NK-92 (cell line): ENCODE data around the gene PIK3CD.
"Not testable (repeated sequence)": the region's sequence is repeated elsewhere in the genome, so short reads cannot be mapped to it uniquely, and the experiment has no call there.

Experiments used
- DNase-seq: peaks from one replicate; lab custom pipeline; 2025; ENCODE audit not compliant: unreplicated experiment; lab: John Stamatoyannopoulos, UW

The PIK3CD gene

DNA sequence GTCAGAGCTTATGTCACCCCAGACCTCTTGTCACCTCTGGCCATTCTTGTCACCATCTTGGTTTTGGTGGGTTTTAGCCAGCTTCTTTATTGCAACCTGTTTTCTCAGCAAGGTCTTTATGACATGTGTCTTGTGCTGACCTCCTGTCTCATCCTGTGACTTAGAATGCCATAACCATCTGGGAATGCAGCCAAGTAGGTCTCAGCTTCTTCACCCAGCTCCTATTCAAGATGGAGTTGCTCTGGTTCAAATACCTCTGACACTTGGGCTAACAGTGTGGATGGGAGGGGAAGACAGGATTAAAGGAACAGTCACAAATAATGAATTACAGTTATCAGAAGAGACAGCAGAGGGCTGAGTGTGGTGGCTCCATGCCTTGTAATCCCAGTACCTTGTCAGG lies 30.5 kb upstream of the PIK3CD start:
- DNase-seq = no peak

DNA sequence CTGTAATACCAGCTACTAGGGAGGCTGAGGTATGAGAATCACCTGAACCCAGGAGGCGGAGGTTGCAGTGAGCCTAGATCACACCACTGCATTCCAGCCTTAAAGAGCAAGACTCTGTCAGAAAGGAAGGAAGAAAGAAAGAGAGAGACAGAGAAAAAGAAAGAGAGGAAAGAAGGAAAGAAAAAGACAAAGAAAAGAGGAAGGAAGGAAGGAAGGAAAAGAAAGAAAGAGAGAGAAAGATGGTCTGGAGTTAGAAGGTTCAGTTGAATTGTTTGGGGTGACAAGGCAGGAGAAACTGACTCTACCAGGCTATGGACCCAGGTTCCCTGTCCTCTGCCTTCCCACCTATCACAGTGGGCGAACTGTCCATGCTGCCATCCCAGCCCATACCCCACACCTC lies 27.4 kb upstream of the PIK3CD start:
- no peak for DNase-seq

DNA sequence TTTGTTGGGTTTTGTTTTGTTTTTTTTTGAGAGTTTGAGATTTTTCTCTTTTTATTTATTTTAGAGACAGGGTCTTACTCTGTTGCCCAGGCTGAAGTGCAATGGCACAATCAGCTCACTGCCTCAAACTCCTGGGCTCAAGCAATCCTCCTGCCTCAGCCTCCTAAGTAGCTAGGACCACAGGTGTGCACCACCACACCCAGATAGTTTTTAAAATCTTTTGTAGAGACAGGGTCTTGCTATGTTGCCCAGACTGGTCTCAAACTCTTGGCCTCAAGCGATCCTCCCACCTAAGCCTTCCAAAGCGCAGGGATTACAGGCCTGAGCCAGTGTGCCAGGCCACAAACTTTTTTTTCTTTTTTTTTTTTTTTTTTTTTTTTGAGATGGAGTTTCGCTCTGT lies 26.5 kb upstream of the PIK3CD start:
- DNase-seq = not testable (repeated sequence)

DNA sequence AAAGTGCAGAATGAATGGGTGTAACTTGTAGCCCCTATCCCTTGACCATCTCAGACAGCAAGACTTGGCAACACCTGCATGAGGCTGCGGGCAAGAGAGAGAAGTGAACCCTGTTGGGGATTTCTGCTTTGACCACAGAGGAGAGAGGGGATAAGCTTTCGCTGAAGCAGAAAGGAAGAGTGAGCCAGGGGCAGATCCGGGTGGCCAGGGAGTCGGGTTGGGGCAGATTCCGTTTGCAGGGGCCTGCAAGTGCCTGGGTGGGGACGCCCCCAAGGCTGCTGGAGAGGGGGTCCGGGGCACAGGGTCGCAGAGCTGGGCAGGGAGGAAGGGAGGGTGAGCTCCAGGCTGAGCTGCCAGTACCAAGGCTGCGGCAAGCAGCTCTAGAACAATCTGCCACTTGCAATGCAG lies 25.3 kb upstream of the PIK3CD start:
- DNase-seq = no peak

DNA sequence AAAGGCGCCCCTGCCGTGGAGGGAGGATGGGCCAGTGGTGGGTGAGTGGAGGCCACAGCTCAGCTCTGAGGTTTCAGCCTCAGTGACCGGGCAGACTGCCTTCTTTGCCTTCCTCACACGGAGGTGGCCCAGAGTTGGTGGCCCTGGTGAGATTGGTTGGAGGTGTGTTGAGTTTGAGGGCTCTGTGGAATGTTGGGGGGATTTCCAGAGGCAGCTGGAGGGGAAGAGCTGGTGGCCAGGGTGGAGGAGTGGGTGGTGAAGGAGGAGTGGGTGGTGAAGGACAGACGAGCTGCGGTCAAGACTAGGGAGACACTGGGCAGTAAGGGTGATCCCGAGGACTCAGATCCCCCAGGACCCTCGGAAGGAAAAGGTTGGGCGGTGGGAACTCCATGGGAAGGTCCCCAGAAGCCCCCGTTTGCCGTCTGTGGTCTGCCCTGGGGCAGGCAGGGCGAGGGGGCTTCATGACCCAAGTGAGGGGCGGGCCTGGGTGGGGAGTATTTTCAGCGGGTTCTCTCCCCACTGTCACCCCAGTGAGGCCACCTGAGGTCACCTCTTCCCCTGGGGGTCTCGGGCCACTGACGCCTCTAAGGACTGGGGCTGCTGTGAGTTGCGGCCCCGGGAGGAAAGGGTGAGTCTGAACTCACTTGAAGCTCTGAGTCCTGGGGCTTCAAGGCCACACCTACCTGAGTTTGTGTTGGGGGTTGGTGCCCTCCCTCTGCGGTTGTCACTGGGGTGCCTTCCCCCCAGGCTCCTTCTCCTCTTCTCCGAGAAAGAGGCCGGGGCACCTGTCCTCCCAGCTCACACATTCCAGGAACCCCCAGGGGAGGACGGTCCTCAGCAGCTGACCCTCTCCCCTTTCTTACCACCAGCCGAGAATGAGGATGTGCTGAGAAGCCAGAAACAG lies 22.7 kb upstream of the PIK3CD start:
- DNase-seq = no peak

DNA sequence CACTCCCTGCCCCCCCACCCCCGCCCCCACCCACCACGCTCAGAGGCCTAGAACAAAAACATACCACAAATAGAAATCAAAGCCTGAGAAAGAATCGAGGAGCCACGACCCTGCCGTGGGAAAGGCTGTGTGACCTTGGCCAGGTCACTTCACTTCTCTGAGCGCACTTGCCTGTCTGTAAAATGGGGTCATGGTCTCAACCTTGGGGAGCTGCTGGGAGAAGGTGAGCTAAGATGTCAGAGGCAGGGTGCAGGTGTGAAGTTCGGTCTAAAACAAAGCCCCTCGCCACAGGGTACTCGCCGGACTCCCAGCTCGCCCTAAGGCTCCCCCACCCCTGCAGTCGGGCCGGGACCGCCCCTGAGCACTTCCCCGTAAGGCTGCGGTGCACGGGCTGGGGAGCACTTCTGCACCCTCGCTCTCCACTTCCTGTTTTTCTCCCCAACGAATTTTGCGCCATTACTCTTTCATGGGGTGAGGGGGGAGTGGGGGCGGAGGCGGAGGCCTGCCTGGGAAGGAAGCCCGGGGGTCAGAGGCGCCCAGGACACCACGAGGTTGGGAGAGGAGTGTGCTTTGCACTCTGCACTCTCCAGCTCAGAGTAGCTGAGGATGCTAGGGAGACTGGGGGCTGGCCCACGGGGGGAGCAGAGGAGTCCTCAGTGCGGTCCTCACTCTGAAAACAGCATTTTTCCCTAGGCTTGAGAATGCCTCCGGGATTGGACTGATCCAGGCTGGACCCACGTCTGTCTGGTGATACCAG lies 21.9 kb upstream of the PIK3CD start:
- DNase-seq = peak; percentile 28

DNA sequence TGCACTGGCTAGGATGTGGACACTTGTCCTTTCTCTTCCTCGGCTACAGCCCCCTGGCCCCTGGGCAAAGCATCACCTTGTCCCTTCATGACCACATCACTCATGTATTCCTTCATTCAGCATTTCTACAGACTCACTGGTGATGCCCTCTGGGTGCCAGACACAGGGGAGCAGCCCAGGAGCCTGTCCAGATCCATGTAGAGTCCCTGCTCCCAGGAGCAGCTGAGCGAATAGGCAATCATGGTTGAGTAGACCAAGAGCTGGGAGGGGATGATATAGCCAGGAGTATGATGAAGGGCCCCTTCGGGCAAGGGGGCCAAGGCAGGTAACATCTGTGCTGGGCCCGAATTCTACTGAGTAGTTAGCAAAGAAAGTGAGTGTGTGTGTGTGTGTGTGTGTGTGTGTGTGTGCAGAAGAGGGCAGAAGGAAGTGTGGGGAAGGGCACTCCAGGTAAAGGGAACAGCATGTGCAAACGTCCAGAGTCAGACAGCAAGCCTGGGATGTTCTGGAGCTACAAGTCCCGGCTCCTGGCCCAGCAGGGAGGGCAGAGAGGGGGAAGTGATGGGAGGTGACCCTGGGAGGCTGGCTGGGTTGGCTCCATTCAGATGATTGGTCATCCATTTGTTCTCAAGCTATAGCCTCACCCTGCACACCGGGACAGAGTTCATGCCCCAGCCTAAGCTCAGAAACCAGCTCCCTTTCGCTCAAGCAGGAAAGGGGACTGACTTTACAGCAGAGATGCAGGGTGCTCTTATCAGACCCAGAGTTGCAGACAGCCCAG lies 21.0 kb upstream of the PIK3CD start:
- no peak for DNase-seq

DNA sequence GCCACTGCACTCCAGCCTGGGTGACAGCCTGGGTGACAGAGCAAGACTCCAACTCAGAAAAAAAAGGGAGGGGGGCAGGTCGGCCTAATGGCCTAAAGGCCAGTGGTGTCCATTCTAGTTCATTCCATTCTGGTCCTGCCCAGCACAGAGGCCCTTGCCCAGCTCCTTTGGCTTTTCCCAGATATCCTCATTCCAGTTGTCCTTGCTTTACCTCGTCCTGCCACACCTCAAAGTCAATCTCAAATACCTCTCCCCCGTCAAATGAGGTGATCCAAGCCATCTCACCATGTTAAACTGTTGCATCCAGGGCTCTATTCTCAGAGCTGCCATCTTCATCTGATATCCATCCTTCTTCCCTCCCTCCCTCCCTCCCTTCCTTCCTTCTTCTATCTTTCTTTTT lies 19.9 kb upstream of the PIK3CD start:
- DNase-seq = no peak

DNA sequence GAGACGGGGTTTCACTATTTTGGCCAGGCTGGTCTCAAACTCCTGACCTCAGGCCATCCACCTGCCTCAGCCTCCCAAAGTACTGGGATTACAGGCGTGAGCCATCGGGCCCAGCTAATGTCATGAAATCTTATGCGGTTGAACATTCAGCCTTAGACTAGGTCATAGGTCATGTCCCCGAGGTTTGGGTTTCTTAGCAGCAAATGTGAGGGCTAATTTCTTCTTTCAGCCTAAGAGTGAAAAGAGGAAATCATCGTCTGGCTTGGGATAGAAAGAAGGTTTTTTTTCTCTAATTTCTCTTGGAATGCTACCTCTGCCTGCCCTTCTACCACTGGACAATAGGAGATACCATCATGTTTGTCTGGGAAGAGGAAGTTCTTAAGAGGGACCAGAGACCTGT lies 18.0 kb upstream of the PIK3CD start:
- no peak for DNase-seq

DNA sequence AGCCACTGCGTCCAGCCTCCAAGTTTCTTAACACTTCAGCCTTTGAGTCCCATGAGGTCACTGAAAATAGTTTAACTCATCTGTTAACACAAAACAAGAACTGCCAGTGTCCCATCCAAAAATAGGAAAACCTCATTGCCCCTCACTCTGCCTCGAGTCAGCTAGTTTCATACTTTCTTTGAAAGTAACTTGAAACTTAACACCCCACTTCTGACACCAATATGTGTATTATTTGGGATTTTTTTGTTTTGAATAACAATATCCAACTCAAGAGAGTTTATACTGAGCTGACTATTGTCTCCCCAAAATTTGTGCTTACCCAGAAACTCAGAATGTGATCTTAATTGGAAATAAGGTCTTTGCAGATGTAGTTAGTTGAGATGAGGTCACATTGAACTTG lies 16.9 kb upstream of the PIK3CD start:
- DNase-seq = no peak

DNA sequence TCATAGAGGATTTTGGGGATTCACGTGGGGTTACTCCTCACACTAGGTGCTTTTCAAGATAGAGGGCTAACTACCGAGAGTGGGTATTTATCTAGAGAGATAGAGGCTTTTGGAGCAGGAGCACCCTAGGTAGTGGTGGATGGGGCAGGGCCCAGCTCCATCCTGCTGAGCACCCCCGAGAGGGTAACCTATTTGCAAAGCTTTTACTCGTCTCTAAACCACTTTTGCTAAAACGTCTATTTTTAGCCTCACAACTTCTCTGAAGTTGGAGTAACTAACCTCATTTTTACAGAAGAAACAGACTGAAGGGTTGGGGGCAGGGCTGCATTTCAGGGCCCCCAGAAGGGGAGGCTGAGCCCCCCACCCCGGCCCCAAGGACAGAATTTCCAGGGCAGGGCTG lies 12.3 kb upstream of the PIK3CD start:
- no peak for DNase-seq

DNA sequence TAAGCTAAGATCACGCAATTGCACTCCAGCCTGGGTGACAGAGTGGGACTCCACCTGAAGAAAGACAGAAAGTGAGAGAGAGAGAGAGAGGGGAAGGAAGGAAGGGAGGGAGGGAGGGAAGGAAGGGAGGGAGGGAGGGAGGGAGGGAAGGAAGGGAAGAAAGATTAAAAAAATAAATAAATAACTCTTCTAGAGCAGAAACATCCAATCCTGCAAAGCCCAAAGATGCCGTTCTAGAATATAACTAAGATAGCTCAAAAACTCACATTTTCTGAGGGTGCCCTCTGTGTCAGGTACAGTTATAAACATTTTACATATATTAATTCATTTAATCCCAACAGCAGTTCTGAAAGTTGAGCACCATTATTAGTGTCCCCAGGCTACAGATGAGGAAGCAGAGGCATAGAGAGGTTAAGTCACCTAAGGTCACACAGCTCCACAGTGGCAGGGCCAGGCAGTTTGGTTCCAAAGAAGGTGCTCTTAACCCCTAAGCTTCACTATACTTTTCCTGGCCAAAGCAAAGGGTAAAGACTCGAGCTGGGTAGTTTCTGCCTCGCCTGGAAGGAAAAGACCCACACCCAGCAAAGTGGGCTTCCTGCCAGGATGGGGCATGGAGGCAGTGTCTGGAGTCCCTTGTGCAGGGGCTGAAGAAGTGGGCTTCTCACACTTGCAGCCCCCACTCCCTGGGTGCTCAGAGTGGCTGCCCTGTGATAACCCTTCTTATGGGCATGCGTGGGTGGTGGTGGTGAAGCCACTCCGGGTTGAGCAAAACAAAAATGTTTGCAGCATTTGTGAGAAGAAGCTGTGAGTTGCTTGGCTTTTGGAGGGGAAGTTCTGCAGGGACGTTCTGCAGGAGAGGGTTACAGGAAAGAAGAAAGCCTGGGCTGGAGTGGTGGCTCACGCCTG lies 7.9 kb upstream of the PIK3CD start:
- no peak for DNase-seq

DNA sequence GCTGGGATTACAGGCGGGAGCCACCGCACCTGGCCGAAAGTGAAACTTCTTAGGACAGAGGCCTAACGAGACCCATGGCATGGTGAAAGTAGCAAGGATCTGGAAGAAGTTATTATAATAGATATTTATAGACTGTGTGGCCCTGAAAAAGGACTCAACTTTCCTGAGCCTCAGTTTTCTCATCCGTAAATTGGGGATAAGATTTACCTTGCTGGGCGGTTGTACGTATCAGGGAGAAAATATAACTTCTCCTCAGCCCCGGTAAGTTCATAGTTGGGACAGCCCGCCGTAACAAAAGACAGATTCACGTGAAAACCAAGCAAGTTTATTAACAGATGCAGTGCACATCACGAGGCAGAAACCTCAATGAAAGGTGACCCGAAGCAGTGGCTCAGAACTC lies 5.5 kb upstream of the PIK3CD start:
- no peak for DNase-seq

DNA sequence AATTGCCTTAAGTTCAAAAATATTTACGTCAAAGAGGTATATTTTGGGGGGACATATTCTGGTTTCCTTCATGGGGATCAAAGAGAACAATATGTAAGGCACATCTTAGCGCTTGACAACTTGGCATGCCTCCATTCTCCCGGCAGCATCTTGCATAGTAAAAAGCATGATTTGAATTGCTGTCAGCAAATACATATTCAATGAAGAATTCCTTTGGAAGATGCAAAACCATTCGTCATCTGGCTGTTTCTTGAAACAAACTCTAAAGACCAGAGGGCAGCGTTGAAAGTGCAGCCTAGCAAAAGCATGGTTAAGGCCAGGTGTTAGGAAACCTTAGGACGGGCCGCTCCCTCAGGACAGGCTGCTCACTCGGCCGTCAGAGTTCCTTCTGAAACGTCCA lies 3.4 kb upstream of the PIK3CD start:
- DNase-seq = no peak

DNA sequence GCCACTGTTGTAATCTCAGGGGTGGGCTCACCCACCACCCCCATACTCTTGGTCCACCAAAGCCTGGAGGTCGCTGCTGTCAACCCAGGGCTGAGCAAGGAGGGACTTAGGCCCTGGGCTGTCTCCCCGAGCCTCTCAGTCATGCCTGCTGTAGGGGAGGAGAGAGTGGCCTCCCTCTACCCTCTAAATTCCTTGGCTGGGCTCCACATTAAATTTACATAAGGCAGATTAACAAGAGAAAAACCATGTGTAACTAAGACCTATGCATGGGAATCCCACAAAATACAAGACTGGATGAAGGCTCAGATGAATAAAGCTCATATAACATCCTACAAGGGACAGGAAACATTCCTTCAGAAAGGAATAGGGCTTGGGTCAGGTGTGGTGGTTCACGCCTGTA lies 1.8 kb upstream of the PIK3CD start:
- no peak for DNase-seq

DNA sequence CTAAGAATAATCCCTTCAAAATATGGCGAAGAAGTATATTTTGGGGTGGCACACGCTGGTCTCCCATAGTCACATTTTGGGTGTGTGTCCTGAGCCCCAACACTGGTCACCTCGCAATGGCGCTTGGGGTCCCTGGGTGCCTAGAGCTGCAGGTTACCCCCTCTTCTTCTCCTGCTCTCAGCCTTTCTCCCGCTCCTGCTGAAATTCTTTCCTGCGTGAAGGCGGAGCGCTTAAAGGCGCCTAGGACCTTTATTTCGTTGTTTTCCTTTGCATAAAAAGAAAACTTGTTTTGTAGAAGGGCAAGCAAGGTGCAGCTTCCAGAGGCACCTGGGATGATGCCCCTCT lies 339 bp upstream of the PIK3CD start:
- no peak for DNase-seq

DNA sequence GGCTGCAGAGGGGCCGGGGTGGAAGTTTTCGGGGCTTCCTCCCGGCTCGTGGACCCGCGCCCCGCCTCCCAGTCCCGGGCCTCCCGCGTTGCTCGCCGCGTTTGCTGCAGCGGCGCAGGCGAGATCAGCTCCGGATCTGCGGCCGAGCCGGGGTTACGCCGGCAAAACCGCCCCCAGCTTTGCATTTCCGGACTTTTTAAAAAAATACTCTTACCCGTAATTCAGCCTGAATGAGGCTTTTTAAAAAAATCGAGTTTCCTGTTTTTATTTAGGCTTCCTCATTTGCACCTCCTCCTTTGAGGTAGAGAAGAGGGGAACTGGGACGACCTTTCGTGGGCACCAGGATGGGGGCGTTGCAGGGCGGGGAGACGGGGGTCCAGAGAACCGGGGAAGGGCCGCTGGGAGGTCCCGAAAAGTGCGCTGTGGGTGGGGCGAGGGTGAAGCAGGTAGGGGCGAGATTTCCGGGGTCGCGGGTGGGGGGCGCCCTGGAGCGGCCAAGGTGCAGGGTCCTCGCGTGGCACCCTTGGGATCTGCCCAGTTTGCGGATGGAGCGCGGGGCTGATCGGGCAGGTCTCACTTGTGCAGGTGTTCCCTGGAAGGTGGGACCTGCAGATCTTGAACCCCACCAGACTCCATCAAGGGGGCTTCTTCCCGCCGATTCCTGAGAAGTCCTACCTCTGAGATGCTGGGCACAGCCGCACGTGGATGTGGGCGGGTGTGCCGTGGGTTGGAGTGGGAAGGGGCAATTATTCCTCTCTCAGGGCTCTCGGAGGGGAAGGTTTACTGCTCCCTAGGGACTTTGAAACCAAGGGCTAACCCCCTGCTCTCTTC lies 1.1 kb downstream of the PIK3CD start:
- DNase-seq = no peak

DNA sequence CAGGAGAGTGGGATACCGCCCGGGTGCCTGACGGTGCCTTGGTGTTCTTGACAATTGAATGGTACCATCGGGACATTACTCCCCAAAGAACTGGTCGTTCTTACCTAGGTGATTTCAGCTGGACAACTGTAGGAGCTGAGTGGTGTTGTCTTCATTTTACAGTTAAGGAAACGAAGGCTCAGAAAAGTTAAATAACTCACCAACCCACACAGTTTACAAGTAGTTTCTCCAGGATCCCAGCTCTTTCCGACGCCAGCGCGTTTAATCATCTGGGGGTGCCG lies 1.6 kb downstream of the PIK3CD start:
- DNase-seq = no peak

DNA sequence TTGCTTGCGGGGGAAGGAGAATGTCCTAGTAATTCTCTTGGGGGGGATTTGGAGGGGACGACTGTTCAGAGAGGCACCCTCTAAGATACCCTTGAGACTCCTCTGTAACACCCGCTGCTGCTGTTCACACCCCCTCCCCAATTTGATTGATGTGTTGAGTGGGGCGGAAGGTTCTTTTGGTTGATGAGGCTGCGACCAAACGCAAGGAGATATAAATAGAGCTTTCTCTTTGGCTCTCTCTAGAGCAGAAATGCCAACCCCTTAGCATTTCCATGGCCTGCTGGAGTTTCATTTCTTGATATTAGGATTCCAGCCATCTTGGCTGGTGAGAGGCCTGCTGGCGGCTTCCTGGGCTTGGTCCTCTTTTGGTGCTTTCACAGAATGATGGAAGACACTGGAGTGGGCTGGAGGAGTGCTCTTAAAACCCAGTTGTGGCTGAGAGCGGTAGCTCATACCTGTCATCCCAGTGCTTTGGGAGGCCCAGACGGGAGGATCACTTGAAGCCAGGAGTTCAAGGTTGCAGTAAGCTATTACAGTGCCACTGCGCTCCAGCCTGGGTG lies 2.0 kb downstream of the PIK3CD start:
- DNase-seq = no peak
